ENCODE data around the gene LSR.

The LSR gene

DNA sequence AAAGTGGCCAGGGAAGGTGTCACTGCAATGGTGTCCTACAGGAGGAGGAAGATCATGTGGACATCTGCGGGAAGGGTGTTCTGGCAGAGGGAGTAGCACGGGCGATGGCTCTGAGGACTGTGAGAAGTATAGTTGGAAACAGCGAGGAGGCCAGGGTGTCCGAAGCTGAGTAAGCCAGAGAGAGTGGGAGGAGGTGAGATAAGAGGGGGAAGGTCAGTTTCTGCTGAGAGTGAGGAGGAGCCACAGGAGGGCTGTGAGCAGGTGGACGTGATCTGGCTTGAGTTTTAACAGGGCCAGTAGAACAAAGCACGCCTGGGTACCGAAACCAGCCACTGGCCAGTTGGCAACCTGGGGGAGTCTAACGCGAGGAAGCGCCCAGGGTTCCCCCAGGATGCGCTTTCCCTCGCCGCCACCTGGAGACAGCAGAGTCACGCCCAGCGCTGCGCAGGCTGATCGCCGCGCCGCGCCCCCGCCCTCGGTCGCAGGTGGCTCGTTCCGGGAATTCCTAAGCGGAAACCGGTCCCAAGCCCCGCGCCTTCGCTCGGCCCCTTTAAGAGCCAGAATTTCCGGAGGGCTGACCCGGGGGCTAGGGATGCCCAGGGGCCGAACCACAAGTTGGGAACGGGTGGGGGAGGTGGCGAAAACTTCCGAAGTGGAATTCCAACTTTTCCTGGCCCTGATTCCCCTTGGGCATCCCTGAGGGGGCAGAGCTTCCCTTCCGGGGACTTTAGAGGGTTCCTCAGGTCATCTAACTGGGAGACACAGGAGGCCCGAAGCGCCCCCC lies 1.1 kb upstream of the LSR start:
- peak; percentile 89 for DNase-seq (ENCODE audit: low spot score)

GRCh38 chr19:35249146-35249847 lies 495 bp downstream of the LSR start:
- peak; percentile 34 for DNase-seq (ENCODE audit: low spot score)

- no peak for DNase-seq (ENCODE audit: low spot score)
Measured at GRCh38 chr19:35249848-35250711, 1.3 kb downstream of the LSR start.

- no peak for DNase-seq (ENCODE audit: low spot score)
Measured at GRCh38 chr19:35251456-35251855, 2.7 kb downstream of the LSR start.

- no peak for DNase-seq (ENCODE audit: low spot score)
Measured at GRCh38 chr19:35253316-35254286, 4.8 kb downstream of the LSR start.

- DNase-seq (ENCODE audit: low spot score) = no peak
Measured at GRCh38 chr19:35254341-35255297, 5.8 kb downstream of the LSR start.

DNA sequence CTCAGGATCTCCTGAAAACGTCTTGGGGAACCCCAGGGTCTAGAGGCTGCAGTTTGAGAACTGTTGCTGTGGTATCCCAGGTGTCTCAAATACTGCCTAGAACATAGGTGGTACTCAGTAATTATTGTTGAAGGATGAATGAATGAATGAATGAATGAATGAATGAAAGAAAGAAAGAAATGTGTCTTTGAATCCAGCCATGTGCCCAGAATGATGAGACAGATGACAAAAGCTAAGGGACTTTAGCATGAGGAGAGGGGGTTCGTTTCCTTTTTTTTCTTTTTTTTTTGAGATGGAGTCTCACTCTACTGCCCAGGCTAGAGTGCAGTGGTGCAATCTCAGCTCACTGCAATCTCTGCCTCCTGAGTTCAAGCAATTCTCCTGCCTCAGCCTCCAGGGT lies 7.8 kb downstream of the LSR start:
- DNase-seq (ENCODE audit: low spot score) = no peak

DNA sequence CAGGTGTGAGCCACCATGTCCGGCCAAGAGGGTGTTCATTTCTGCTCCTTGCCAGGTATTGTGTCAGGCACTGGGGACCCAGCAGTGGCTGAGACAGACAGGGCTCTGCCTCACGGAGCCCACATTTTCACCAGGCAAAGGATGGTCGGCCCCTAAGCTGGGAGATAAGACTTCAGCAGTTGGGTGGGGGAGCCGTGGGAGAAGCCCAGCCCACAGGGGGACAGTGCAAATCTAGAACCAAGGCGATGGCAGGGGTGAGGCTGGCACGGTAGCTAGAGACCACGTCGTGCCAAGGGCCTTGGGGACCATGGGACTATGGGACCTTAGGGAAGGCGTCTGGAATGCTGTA lies 8.3 kb downstream of the LSR start:
- no peak for DNase-seq (ENCODE audit: low spot score)

- DNase-seq (ENCODE audit: low spot score) = no peak
Measured at GRCh38 chr19:35260694-35261304, 12.0 kb downstream of the LSR start.

- no peak for DNase-seq (ENCODE audit: low spot score)
Measured at GRCh38 chr19:35261356-35262100, 12.7 kb downstream of the LSR start.

DNA sequence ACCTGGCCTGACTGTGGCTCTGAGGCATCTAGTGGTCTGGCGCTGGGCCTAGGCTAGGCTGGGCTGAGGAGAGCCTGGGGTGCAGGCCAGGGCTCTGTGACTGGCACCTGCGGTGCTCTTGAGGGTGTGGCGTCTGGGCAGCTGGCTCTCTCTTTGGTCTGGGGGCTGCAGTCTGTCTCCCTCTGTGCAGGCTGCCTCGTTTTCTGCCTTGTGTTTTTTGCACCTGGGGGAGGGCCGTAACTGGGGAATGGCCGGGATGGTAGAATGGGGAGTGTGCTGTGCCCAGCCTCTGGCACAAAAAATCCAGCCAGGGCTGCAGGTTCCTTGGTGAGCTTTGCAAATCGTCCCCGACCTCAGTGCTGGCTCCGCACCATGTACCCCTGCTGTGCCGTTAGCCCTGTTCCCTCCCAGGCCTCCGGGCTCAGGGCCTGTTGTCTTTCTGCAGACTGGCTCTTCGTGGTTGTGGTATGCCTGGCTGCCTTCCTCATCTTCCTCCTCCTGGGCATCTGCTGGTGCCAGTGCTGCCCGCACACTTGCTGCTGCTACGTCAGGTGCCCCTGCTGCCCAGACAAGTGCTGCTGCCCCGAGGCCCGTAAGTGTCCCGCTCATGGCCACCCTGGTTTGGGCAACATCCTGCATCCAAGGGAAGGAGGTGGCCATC lies 13.4 kb downstream of the LSR start:
- DNase-seq (ENCODE audit: low spot score) = no peak

DNA sequence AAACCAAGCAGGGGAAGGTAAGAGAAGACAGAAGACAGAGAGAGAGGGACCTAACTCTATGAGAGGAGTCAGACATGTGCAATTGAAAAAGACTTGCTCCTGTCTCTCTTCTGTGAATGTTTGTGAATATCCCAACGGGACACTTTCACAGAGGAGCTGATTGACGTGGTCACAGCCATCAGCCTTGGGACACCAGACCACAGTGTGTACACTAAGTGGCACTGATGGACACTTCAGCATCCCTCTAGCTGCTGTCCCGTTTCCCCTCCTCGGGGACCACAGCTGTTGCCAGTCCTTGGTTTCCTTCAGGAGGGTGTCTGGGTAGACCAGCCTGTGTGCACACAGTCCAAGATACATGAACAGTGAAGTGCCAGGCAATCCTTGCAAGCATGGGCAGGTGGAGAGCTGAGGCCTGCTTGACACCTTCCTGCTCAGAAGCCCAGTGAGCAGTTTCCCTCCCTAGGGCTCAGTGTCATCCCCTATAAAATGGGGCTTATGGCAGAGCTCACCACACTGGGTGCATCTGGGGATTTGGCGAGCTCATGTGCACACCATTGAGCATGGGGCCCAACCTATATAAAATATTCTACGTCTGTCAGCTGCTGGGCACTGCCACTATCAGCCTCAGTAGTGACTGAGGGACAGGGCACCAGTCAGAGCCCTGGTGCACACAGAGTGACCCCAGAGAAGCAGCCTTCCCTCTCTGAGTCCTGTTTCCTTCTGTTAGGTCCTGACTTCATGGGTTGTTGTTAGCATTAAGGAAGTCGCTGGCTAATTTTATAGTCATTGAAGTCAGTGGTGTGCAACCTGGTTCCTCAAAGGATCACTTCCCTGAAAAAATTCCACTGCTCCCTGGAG lies 15.7 kb downstream of the LSR start:
- DNase-seq (ENCODE audit: low spot score) = no peak

GRCh38 chr19:35265126-35265899 lies 16.5 kb downstream of the LSR start:
- no peak for DNase-seq (ENCODE audit: low spot score)

- DNase-seq (ENCODE audit: low spot score) = no peak
Measured at GRCh38 chr19:35265900-35266519, 17.2 kb downstream of the LSR start.

DNA sequence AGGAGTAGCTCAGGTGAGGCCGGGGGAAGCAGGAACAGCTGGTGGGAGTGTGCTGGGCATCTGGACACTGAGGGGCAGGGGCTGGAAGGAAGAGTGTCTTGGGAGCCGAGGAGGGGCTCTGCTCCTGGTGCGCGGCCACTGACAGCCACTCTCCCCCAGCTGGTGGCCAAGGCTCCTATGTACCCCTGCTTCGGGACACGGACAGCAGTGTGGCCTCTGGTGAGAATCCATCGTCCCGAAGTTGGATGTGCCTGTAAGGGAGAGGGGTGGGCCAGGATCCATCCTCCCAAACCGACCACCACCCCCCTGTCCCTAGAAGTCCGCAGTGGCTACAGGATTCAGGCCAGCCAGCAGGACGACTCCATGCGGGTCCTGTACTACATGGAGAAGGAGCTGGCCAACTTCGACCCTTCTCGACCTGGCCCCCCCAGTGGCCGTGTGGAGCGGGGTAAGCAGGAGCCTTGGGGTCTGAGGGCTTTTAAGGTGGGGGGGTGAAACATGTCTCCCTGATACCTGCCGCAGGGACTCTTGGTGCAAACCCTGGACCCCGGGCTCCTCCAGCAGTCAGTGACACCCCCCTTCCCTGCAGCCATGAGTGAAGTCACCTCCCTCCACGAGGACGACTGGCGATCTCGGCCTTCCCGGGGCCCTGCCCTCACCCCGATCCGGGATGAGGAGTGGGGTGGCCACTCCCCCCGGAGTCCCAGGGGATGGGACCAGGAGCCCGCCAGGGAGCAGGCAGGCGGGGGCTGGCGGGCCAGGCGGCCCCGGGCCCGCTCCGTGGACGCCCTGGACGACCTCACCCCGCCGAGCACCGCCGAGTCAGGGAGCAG lies 17.9 kb downstream of the LSR start:
- DNase-seq (ENCODE audit: low spot score) = no peak

Measured in RKO (cell line).